Vagina (tissue), 2 donors: ENCODE data around the gene NR3C2. TPM values are rescaled to one million over a fixed set of nuclear protein-coding genes. Genes with fewer than 3 reads are reported as not detected.

Source experiments
- DNase-seq, 2 donors: peaks; one replicate each; pipeline ENCODE4 v3.0.0-alpha.2; 2017; ENCODE audit errors: extremely low spot score in 2 of 2
- H3K27ac ChIP-seq: fragments of 200-600 bp; sonication (generic); one replicate; pipeline ENCODE4 v1.5.1; 2019
- H3K27me3 ChIP-seq: fragments of 200-600 bp; sonication (generic); one replicate; pipeline ENCODE4 v1.5.1; 2019
- H3K36me3 ChIP-seq, 2 donors: fragments of 200-600 bp; sonication (generic); one replicate each; pipeline ENCODE4 v1.5.1; 2017 to 2019
- H3K4me1 ChIP-seq: fragments of 200-600 bp; sonication (generic); one replicate; pipeline ENCODE4 v1.5.1; 2019
- H3K4me3 ChIP-seq, 2 donors: fragments of 200-600 bp; sonication (generic); 1 replicate in 1 of 2; 2 replicates in 1 of 2; pipeline ENCODE4 v1.5.1; 2016 to 2019
- H3K9me3 ChIP-seq: fragments of 200-600 bp; sonication (generic); one replicate; pipeline ENCODE4 v1.5.1; 2019
- CTCF ChIP-seq, 3 experiments: fragments of 450-650 bp in 2 of 3; fragments of 200-600 bp in 1 of 3; sonication (generic) in 1 of 3; IDR thresholded peaks; one replicate each; pipeline ENCODE4 v1.5.1; 2017 to 2019; ENCODE audit warnings: antibody characterized with exemption in 3 of 3, mild to moderate bottlenecking in 2 of 3, moderate library complexity in 2 of 3
- POLR2A ChIP-seq, 2 donors: fragments of 450-650 bp; IDR thresholded peaks; one replicate each; pipeline ENCODE4 v1.6.1; 2017; ENCODE audit warnings: antibody characterized with exemption in 2 of 2, mild to moderate bottlenecking in 2 of 2, moderate library complexity in 2 of 2
- POLR2AphosphoS5 ChIP-seq, 2 donors: sonication (generic); formaldehyde crosslinking; IDR thresholded peaks; one replicate each; pipeline ENCODE4 v1.9.0; 2017; ENCODE audit warnings: antibody characterized with exemption in 2 of 2, mild to moderate bottlenecking in 2 of 2, low read depth in 1 of 2; ENCODE audit not compliant: insufficient read depth in 1 of 2
- intact Hi-C: fragments of 100-400 bp; cut with DNase I; formaldehyde crosslinking; loops from one replicate; pipeline ENCODE4 v1.15.1; 2023
- total RNA-seq: library from RNA; depleted of rRNA; stranded (reverse); fragments of >200 nt; gene quantifications from one replicate; pipeline ENCODE4 v1.2.3, GENCODE V29; 2016

NR3C2 gene
- total RNA-seq, 1 donor from 2014 or later: 9.6 TPM

DNA sequence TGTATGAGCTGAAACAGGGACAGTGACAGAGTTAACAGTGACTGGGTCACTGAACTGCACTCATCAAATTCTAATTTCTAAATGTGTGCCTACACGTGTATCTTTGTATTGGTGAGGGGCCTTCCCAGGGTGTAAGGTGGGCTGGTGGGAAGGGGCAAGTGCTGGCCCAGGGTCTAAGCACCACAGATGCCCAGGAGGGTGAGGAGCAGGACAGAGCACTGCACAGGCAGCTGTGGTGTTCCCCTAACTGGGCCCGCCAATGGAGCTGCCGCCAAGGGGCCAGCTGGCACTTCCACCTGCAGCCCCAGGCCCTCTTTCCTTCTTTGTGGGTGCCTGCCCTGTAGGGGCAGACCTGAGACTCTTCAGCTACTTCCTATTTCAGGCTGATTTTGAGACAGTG, 360.5 kb downstream of the NR3C2 start:
- intact Hi-C loops: no loop called here
- H3K36me3 ChIP-seq: peaks cover 0 to 15% of the 10 kb centered on the region in 2 donors
- TF ChIP-seq CTCF (IDR thresholded peaks at IDR 0.05) (no peak), POLR2A (IDR thresholded peaks at IDR 0.05) (no peak), POLR2AphosphoS5 (IDR thresholded peaks at IDR 0.05; ENCODE audit: insufficient read depth in 1 of 2, low read depth in 1 of 2) (no peak)

DNA sequence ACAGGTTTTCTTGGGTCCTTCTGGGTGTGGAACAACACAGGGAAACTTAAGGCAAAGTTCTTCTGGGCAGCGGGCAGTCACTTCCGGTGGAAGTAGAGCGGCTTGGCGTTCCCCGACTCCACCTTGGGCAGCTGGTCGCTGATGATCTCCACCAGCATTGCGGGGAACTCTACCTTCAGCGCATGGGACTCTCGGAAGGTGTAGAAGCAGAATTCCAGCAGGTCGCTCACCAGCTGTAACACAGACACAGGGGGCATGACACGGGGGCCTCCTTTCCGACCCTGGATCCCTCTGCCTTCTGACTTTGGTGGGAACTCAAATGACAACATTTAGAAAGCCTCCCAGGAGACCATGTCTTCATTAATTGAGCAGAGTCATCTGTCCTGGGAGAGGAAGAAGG, 360.9 kb downstream of the NR3C2 start:
- Histone ChIP-seq H3K4me3 (no peak overlapping the region), H3K4me1 (peaks cover 6% of the 10 kb centered on the region), H3K27me3 (no peaks in the 10 kb centered on the region), H3K27ac (no peak overlapping the region), H3K36me3 (peaks cover 0 to 15% of the 10 kb centered on the region in 2 donors), H3K9me3 (no peaks in the 10 kb centered on the region)
- intact Hi-C loops: no loop called here
- peak in 1 of 2 donors; percentile 77 for DNase-seq
- TF ChIP-seq CTCF (IDR thresholded peaks at IDR 0.05): no peak
- no peak for TF ChIP-seq POLR2AphosphoS5 (IDR thresholded peaks at IDR 0.05; ENCODE audit: insufficient read depth in 1 of 2, low read depth in 1 of 2)
- TF ChIP-seq POLR2A (IDR thresholded peaks at IDR 0.05): no peak

More for the DNA sequence above, 360.5 kb downstream of the NR3C2 start:
- H3K9me3 ChIP-seq: no peaks in the 10 kb centered on the region
- no peak overlapping the region for H3K27ac ChIP-seq
- H3K27me3 ChIP-seq: no peaks in the 10 kb centered on the region
- no peak overlapping the region for H3K4me3 ChIP-seq
- H3K4me1 ChIP-seq: peaks cover 5% of the 10 kb centered on the region
- DNase-seq: no peak

DNA sequence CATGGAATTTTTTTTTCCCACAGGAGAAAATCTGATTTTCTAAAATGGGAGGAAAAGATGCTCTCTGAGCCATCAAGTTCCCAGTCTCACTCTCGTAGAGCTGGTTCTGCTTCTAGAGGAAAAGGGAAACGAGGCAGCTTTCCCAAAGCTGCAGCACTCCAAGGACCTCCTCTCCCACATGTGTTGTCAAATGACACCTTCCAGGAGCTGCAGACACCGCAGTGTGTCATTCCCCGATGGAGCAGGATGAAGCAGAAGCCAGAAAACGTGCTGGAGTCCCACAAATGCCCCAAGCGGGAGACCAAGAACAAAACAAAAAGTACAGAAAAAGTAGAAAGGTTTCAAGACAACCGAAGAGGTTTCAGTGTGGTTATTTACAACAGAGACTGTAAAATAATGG, 362.3 kb downstream of the NR3C2 start:
- intact Hi-C loops: no loop called here
- H3K27me3 ChIP-seq: no peaks in the 10 kb centered on the region
- H3K27ac ChIP-seq: no peak overlapping the region
- no peak for TF ChIP-seq POLR2AphosphoS5 (IDR thresholded peaks at IDR 0.05; ENCODE audit: insufficient read depth in 1 of 2, low read depth in 1 of 2)
- no peak for TF ChIP-seq POLR2A (IDR thresholded peaks at IDR 0.05)
- no peak for TF ChIP-seq CTCF (IDR thresholded peaks at IDR 0.05)
- no peak for DNase-seq
- peaks cover 6% of the 10 kb centered on the region for H3K4me1 ChIP-seq
- H3K36me3 ChIP-seq: peaks cover 0 to 15% of the 10 kb centered on the region in 2 donors
- H3K4me3 ChIP-seq: no peak overlapping the region
- H3K9me3 ChIP-seq: no peaks in the 10 kb centered on the region

- TF ChIP-seq CTCF (IDR thresholded peaks at IDR 0.05) (no peak), POLR2A (IDR thresholded peaks at IDR 0.05) (no peak), POLR2AphosphoS5 (IDR thresholded peaks at IDR 0.05; ENCODE audit: insufficient read depth in 1 of 2, low read depth in 1 of 2) (no peak)
- Histone ChIP-seq H3K9me3 (no peaks in the 10 kb centered on the region), H3K27me3 (no peaks in the 10 kb centered on the region), H3K4me3 (no peak overlapping the region), H3K4me1 (peaks cover 6% of the 10 kb centered on the region), H3K36me3 (peaks cover 0 to 18% of the 10 kb centered on the region in 2 donors), H3K27ac (no peak overlapping the region)
- DNase-seq: no peak
- intact Hi-C loops: no loop called here
Observed at GRCh38 chr4:148078061-148078460, 364.2 kb downstream of the NR3C2 start.

DNA sequence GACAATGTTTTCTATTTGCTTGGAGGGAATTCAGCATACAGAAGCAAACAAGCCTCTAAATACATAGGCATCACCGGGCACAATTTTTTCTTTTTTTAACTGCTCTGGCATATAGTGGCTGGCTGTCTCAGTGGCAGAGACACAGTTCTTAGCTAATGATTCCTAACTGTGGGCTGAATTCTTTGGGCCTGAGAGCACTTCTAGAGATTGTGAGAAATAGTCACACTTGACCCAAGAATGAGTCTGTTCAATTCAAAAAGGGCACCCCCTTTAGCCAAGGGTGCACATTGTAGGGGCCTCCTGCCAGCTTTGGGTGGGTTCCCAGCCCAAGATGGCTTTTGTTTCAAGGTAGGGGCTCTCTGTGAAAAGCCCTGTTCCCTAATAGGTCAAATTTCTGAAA, 364.6 kb downstream of the NR3C2 start:
- DNase-seq: no peak
- intact Hi-C loops: no loop called here
- no peak overlapping the region for H3K27ac ChIP-seq
- H3K9me3 ChIP-seq: no peaks in the 10 kb centered on the region
- peaks cover 6% of the 10 kb centered on the region for H3K4me1 ChIP-seq
- H3K4me3 ChIP-seq: no peak overlapping the region
- no peak for TF ChIP-seq POLR2A (IDR thresholded peaks at IDR 0.05)
- no peak for TF ChIP-seq POLR2AphosphoS5 (IDR thresholded peaks at IDR 0.05; ENCODE audit: insufficient read depth in 1 of 2, low read depth in 1 of 2)
- TF ChIP-seq CTCF (IDR thresholded peaks at IDR 0.05): no peak
- H3K36me3 ChIP-seq: peaks cover 0 to 23% of the 10 kb centered on the region in 2 donors
- no peaks in the 10 kb centered on the region for H3K27me3 ChIP-seq
